Upper lobe of left lung (tissue), 4 donors: ENCODE measurements around the gene TP53TG5.

Experiments
- CTCF ChIP-seq, 6 experiments: fragments of 450-650 bp in 4 of 6; fragments of 200-600 bp in 2 of 6; sonication (generic) in 2 of 6; IDR thresholded peaks; one replicate each; pipeline ENCODE4 v1.5.1; 2016 to 2019; ENCODE audit warnings: antibody characterized with exemption in 6 of 6
- POLR2AphosphoS5 ChIP-seq, 2 donors: sonication (generic); formaldehyde crosslinking; IDR thresholded peaks; one replicate each; pipeline ENCODE4 v1.5.1; 2017; ENCODE audit warnings: antibody characterized with exemption in 2 of 2

- no peak for TF ChIP-seq CTCF (IDR thresholded peaks at IDR 0.05)
- no peak for TF ChIP-seq POLR2AphosphoS5 (IDR thresholded peaks at IDR 0.05)
These were observed 35.1 kb downstream of the TP53TG5 start for GRCh38 chr20:45342855-45343531.
